Mesangial cell (primary cell): Measurements from ENCODE around the gene DNAAF3. TPM values are rescaled to one million over a fixed set of nuclear protein-coding genes. Genes with fewer than 3 reads are reported as not detected.

Experiments used
- total RNA-seq: library from RNA; depleted of rRNA; stranded (reverse); fragments of >200 nt; gene quantifications from 2 replicates; pipeline ENCODE4 v1.2.3, GENCODE V29; 2015

DNAAF3 gene
- total RNA-seq: 0.65 and 6.7 TPM in 2 replicates

DNA sequence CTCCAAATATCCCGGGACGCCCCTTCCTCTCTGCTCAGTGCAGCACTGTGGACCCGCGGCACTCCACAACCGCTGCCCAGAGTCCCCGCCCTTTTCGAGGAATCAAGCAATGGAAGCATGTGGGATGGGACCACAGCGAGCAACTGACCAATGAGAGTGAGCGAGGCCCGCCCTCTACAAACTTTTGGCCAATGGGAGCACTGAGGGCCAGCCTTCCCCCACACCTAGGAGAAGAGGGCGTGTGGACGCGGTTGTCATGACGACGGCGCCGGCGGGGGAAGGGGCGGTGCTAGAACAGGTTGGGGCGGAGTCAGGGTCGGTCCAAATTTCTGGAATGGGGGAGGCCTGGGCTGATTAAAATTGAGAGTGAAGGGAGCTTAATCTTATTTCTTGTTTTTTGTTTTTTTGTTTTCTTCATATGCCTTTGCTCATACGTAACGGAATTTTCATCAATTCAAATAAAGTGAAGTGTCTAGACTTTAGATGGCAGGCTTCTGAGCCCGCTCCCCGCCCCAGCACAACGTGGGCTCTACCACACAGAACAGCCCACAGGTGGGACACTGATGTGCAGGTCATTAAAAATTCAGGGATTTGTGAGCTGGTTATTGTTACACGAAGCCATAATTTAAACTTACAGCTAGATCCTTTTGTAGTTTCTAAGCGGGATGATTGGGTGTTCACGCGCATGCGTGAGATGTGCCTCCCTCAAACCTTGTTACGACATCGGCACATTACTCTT, at the start of gene DNAAF3:
TSS of gene DNAAF3 (minus strand) at position 84 of the 739 bp plus-strand sequence. CDS start 200 bp downstream, outside the sequence.

DNA sequence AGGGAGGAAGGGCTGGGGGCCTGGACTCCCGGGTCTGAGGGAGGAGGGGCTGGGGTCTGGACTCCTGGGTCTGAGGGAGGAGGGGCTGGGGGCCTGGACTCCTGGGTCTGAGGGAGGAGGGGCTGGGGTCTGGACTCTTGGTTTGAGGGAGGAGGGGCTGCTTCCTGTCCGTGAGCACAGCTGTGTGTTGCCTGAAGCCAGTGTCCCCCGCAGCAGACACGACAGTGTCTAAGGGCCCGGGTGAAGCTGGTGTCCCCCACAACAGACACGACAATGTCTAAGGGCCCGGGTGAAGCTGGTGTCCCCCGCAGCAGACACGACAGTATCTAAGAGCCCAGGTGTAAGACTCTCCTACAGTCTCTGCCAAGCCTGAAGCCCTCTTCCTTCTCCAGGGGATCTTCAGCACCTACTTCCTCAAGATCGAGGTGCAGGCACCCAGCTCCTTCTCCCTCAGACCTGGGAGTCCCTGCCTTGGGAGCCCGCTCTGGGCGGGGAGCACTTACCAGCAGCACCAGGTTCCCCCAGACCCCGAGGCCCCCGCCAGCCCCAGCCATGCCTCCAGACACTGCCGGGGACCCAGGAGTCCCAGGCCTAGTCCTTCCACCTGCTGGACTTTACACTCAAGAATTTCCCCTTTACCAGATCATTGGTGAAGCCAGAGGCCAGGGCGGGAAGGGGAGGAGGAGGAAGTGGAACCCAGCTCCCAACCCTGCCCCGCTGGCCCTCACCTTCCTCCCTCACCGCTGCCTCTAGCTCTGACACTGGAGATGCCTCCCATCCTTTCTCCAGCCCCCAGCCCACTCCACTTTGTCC, 42.7 kb upstream of the DNAAF3 start, which contains the start of gene PTPRH:
TSS of gene PTPRH (minus strand) at position 622 of the 813 bp plus-strand sequence. CDS start at position 554, 68 bp downstream.

DNA sequence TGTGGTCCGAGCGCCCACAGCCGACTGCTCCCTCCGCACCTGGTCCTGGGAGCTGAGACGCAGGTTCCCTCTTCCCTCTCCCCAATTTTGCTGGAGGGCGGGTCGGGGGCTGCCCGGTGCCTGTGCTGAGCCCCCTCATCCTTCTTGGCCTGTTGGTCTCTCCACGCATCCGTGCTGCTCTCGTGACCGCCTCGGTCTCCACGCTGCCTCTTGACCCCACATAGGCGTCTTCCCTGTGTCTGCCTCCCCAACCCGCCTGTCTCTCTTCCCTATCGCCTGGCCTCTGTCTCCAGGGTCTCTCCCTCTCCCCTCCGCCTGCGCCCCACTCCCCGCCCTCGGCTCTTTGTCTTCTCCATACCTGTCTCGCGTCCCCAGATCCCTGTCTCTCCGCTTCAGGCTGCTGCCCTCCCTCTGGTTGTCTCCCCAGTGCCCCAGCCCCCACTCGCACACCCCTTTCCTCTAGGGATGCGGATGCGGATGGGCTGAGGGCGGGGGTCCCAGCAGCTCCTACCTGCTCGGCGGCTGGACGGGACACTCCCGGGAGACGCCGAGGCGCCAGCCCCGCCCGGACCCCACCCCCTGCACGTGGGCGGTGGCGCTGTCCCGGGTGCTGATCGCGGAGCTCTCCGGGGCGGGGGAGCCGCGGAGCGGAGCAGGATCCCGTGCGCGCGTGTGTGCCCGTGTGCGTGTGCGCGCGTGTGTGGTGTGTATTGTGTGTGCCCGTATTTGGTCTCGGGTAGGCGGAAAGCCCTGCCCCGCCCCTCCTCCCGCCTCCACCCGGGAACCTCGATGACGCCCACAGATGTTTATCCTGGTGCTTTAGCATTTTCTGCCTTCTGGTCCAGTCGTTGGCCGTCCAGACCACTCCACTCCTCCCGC, 13.4 kb upstream of the DNAAF3 start, which contains the start of gene SYT5:
TSS of gene SYT5 (minus strand) at position 684 of the 879 bp plus-strand sequence. CDS start 1,248 bp downstream, outside the sequence.

DNA sequence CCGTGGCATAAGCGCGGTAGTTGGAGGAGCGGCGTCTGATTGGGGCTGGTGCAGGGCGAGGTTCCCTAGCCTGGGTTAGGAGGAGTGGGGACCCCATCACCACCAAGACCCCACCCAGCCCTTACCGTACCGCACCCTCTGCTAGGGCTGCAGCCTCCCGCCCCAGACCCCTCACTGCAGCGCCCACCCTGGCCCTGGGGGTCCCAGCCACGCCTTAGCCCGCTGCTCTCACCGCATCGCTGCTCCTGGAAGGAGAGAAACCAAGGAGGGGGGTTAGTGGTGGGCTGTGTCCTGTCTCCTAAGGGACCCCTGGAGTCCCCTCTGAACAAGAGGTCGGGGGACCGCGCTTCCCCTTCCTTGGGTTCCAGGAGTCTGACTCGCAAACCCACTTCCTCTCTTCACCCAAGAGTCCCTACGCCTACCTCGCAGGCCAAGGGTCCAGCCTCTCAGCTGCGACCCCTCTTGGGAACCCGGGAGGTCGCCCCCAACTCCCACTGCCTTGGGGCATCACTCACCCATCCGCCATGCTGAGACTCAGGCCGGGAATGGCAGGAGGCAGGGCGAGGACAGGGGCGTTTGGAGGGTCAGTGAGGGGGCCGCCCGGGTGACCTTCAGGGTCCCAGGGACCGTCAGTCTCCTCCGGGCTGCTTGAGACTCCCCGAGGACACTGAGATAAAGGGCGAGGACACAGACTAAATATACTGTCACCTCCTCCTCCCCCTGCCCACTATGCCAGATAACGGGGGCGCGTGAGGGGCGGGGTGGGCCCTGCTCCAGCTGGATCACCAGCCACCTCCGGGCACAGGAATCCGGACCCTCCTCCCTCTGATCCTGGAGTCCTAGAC, 9.1 kb downstream of the DNAAF3 start, which contains the start of gene TNNI3:
TSS of gene TNNI3 (minus strand) at position 669 of the 845 bp plus-strand sequence. CDS start at position 526, 143 bp downstream.

DNA sequence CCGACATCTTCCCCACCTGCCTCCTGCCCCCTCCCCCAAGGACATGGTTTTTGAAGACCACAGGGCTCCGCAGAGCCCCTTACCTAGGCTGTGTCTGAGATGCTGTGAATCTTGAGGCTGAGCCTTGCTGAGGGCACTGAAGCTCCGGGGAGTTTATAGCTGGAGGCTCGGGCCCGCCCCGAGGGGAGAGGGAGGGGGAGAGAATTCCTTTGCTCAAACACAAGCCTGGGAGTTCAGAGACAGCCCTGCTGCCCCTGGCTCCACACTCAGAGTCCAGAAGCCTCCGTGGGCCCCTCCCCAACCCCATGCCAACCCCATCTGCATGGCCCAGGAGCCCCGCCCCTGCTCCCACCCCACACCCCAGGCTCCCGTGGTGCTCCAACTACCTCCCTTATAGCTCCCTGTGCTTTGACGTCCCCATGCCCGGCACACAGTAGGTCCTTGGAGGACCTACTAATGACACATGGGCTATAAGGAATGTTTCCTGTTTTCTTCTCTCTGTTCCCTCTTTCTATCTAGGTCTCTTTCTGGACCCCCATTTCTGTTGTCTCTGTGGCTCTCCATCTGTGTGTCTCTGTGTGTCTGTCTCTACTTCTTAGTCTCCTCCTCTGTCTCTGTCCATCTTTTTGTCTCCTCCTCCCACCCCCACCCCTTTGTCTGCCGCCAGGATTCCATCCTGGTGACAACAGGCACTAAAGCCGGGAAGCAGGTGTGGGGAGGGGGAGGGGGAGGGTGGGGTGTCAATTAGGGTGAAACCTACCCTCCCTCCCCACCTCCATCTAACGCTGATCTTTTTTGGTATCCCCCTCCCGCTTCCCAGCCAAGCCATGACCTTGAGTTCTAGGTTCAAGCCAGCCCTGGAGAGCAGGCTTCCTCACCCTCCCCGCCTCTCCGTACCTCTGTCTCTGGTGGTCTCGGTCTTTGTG, 17.1 kb downstream of the DNAAF3 start, which contains the start of gene TNNT1:
TSS of gene TNNT1 (minus strand) at position 129 of the 926 bp plus-strand sequence. CDS start 2,049 bp downstream, outside the sequence.

DNA sequence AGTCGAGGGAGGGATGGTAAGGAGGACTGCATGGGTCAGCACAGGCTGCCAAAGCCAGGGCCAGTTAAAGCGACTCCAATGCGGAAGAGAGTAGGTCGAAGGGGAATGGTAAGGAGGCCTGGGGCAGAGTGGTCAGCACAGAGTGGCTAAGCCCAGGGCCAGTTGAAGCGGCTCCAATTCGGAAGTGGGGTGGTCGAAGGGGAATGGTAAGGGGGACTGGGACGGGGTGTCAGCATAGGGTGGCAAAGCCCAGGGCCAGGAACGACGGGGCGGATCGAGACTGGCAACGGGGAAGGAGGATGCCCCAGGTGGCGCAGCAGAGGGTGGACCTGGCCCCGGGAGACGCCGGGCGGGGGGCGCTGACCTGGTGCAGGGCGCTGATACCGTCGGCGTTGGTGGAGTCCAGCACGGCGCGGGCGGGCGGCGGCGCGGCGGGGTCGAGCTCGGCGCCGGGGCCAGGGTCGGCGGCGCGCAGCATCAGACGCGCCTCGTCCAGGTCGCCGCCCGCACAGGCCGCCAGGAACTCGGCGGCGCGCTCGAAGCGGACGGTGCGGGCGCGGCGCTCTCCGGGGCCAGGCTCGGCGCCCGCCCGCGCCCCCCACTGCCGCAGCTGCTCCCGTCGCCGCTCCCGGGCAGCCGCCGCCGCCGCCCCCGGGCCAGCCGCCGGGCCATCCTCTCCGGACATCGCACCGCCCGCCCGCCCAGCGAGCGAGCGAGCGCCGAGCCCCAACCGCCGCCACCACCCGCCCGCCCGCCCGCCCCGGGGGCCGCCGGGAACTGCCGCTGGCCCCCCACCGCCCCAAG, 49.4 kb downstream of the DNAAF3 start, which contains the start of gene PPP1R12C:
TSS of gene PPP1R12C (minus strand) at position 779 of the 804 bp plus-strand sequence. CDS start at position 685, 94 bp downstream.

Other genes with a start within 250 kb of the DNAAF3 start
- gene NLRP7, start 219.1 kb downstream of the DNAAF3 start, total RNA-seq: not detected in 2 replicates
- 22.8 and 28.8 TPM in 2 replicates for gene NLRP2, start 200.2 kb downstream of the DNAAF3 start, total RNA-seq
- 0.13 TPM in 1 of 2 replicates, not detected in the other for gene GP6, start 128.3 kb downstream of the DNAAF3 start, total RNA-seq
- 7.7 and 16.2 TPM in 2 replicates for gene RDH13, start 103.5 kb downstream of the DNAAF3 start, total RNA-seq
- 6.0 and 30.7 TPM in 2 replicates for gene EPS8L1, start 90.7 kb downstream of the DNAAF3 start, total RNA-seq
- gene PPP1R12C, start 49.0 kb downstream of the DNAAF3 start, total RNA-seq: 65.5 and 69.6 TPM in 2 replicates
- 0.65 and 5.2 TPM in 2 replicates for gene TNNT1, start 17.4 kb downstream of the DNAAF3 start, total RNA-seq
- 1.9 TPM in 1 of 2 replicates, not detected in the other for gene TNNI3, start 8.9 kb downstream of the DNAAF3 start, total RNA-seq
- gene SYT5, start 13.7 kb upstream of the DNAAF3 start, total RNA-seq: 0.38 TPM in 1 of 2 replicates, not detected in the other
- 0.81 and 3.7 TPM in 2 replicates for gene PTPRH, start 42.9 kb upstream of the DNAAF3 start, total RNA-seq
- gene TMEM86B, start 62.1 kb upstream of the DNAAF3 start, total RNA-seq: 2.4 TPM in 2 replicates
- 56.5 and 70.4 TPM in 2 replicates for gene PPP6R1, start 92.4 kb upstream of the DNAAF3 start, total RNA-seq
- gene HSPBP1, start 113.5 kb upstream of the DNAAF3 start, total RNA-seq: 45.9 and 63.2 TPM in 2 replicates
- gene BRSK1, start 117.4 kb upstream of the DNAAF3 start, total RNA-seq: 5.7 and 7.8 TPM in 2 replicates
- gene TMEM150B, start 158.7 kb upstream of the DNAAF3 start, total RNA-seq: not detected in 2 replicates
- gene KMT5C, start 173.3 kb upstream of the DNAAF3 start, total RNA-seq: 9.9 and 14.8 TPM in 2 replicates
- gene COX6B2, start 188.1 kb upstream of the DNAAF3 start, total RNA-seq: 1.0 TPM in 1 of 2 replicates, not detected in the other
- 0.13 TPM in 1 of 2 replicates, not detected in the other for gene GARIN5B, start 196.6 kb upstream of the DNAAF3 start, total RNA-seq
- gene IL11, start 203.8 kb upstream of the DNAAF3 start, total RNA-seq: 3.3 and 25.3 TPM in 2 replicates
- gene TMEM190, start 210.2 kb upstream of the DNAAF3 start, total RNA-seq: 1.8 TPM in 1 of 2 replicates, not detected in the other
- gene TMEM238, start 217.7 kb upstream of the DNAAF3 start, total RNA-seq: 1.5 and 3.3 TPM in 2 replicates
- 446 and 474 TPM in 2 replicates for gene RPL28, start 219.3 kb upstream of the DNAAF3 start, total RNA-seq
- 61.7 and 400 TPM in 2 replicates for gene UBE2S, start 241.2 kb upstream of the DNAAF3 start, total RNA-seq